Ovary (tissue), 3 donors: ENCODE results near the gene KCNJ16.

ENCODE experiments used
- EP300 ChIP-seq: sonication (generic); formaldehyde crosslinking; IDR thresholded peaks from one replicate; pipeline ENCODE4 v1.6.1; 2017; ENCODE audit warnings: antibody characterized with exemption
- POLR2A ChIP-seq: fragments of 450-650 bp; IDR thresholded peaks from one replicate; pipeline ENCODE4 v1.6.1; 2017; ENCODE audit warnings: antibody characterized with exemption, mild to moderate bottlenecking, moderate library complexity
- TF ChIP-seq, protein P1 (sequence below), 3 donors: fragments of 450-650 bp in 2 of 3; fragments of 200-600 bp in 1 of 3; IDR thresholded peaks; one replicate each; pipeline versions ENCODE4 v1.5.1 to v1.8.0; 2016 to 2022; ENCODE audit warnings: antibody characterized with exemption in 3 of 3, mild to moderate bottlenecking in 1 of 3
- donor health status: DM: no; HTN: no; CAD: no.

DNA sequence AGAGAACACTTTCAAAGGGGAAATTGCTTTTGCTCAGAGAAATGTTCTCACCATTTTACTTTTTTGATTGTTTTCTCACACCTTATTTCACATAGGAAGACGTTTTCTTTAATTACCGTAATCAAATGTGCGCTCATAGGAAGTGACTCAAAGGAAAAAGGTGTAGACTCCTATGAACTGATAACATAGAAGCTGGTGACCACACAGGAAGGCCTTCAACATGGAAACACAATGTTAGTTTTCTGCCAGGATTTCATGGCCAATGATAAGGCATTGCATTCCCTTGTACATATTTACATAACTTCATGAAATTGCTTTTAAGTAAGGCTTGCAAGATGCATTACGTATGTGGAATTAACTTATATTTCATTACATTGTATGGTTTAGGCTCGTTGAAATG, 40.9 kb upstream of the KCNJ16 start:
- TF ChIP-seq EP300, result no peak
- TF ChIP-seq, protein P1, sequence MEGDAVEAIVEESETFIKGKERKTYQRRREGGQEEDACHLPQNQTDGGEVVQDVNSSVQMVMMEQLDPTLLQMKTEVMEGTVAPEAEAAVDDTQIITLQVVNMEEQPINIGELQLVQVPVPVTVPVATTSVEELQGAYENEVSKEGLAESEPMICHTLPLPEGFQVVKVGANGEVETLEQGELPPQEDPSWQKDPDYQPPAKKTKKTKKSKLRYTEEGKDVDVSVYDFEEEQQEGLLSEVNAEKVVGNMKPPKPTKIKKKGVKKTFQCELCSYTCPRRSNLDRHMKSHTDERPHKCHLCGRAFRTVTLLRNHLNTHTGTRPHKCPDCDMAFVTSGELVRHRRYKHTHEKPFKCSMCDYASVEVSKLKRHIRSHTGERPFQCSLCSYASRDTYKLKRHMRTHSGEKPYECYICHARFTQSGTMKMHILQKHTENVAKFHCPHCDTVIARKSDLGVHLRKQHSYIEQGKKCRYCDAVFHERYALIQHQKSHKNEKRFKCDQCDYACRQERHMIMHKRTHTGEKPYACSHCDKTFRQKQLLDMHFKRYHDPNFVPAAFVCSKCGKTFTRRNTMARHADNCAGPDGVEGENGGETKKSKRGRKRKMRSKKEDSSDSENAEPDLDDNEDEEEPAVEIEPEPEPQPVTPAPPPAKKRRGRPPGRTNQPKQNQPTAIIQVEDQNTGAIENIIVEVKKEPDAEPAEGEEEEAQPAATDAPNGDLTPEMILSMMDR (IDR thresholded peaks at IDR 0.05), result no peak
- TF ChIP-seq POLR2A, result no peak
